Stimulated activated CD8-positive, alpha-beta memory T cell treated with anti-CD3 and anti-CD28 coated beads, Interleukin-15, amount 100 ng/mL, for 48 hours (primary cell): ENCODE measurements around the gene DMXL1.

ENCODE experiments used
- DNase-seq, 2 donors: peaks; one replicate each; pipeline ENCODE4 v3.0.0-alpha.2; 2020; ENCODE audit warnings: low read depth in 2 of 2

DMXL1 gene

GRCh38 chr5:119290607-119291006, 219.7 kb downstream of the DMXL1 start:
- no peak for DNase-seq

- DNase-seq: no peak
Measured at GRCh38 chr5:119291056-119291455, 220.2 kb downstream of the DMXL1 start.

- no peak for DNase-seq
Measured at GRCh38 chr5:119291877-119292276, 221.0 kb downstream of the DMXL1 start.

- DNase-seq: no peak
Measured at GRCh38 chr5:119292701-119293515, 222.0 kb downstream of the DMXL1 start.

GRCh38 chr5:119293516-119293829, 222.6 kb downstream of the DMXL1 start:
- no peak for DNase-seq
